ENCODE data around the gene ADD3. TPM values are rescaled to one million over a fixed set of nuclear protein-coding genes. Genes with fewer than 3 reads are reported as not detected.

ADD3 gene
- total and polyA plus RNA-seq, 2 experiments from 2014 or later, result 83.2 to 216 TPM

DNA sequence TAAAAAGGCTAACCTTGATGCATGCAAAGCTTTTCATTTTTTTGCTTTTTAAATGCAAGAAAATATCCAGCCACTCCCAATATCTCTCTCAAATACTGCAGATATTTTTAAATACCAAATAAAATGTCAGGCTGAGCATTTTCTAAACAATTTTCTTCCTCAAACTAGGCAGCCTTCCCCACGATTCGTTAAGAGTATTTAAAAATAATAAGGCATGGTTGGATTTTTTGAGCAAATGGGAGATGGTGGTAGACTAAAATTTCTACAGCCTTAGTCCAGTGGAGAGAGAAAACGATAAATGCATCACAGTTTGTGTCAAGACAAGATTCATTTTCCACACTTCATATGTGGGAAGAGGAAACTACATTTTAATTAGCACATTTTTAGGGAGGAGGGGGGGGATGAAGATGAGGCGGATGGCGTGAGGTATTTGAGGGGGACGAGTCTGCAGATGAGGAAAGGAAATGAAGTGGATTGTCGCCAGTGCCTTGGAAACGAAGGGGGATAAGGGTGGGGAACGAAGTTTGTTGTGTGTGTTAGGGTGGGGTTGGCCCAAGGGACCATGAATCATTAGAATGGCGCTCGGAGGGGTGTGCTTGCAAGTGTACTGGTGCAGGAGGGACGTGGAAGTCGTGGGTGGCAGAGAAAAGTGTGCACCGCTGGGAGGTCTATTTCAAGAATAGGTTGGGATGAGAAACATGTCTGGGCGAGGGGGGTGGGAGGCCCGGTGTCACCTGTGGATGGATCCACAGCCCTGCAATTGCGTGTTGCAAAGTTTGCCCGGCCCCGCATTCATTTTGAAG lies 1.2 kb upstream of the ADD3 start:
- Histone ChIP-seq H3K4me1 (ENCODE audit: insufficient read depth) (peaks cover 47% of the 10 kb centered on the region), H3K4me3 (peak overlapping the region; percentile 12), H3K9me2 (replicated peaks; ENCODE audit: insufficient read depth) (no peaks in the 10 kb centered on the region), H3K9me3 (ENCODE audit: low read depth) (no peaks in the 10 kb centered on the region), H3K36me3 (replicated peaks; ENCODE audit: insufficient read depth, low read depth) (no peaks in the 10 kb centered on the region), H3K27me3 (no peaks in the 10 kb centered on the region), H3K4me2 (peak overlapping the region; percentile 85), H3K79me2 (peaks cover 59% of the 10 kb centered on the region), H2AFZ (peak overlapping the region; percentile 55), H3K27ac (peak overlapping the region; percentile 98), H4K20me1 (ENCODE audit: insufficient read depth, poor library complexity, severe bottlenecking) (peaks cover 16% of the 10 kb centered on the region)
- TF ChIP-seq, protein P1, sequence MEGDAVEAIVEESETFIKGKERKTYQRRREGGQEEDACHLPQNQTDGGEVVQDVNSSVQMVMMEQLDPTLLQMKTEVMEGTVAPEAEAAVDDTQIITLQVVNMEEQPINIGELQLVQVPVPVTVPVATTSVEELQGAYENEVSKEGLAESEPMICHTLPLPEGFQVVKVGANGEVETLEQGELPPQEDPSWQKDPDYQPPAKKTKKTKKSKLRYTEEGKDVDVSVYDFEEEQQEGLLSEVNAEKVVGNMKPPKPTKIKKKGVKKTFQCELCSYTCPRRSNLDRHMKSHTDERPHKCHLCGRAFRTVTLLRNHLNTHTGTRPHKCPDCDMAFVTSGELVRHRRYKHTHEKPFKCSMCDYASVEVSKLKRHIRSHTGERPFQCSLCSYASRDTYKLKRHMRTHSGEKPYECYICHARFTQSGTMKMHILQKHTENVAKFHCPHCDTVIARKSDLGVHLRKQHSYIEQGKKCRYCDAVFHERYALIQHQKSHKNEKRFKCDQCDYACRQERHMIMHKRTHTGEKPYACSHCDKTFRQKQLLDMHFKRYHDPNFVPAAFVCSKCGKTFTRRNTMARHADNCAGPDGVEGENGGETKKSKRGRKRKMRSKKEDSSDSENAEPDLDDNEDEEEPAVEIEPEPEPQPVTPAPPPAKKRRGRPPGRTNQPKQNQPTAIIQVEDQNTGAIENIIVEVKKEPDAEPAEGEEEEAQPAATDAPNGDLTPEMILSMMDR (IDR thresholded peaks at IDR 0.05; ENCODE audit: poor library complexity), result no peak
- TF ChIP-seq EZH2phosphoT487 (IDR thresholded peaks at IDR 0.05; ENCODE audit: low read depth, severe bottlenecking, unreplicated experiment), result no peak
- no peak for TF ChIP-seq EZH2 (IDR thresholded peaks at IDR 0.05; ENCODE audit: borderline replicate concordance)
- 12% methylated on average over 19 of the region's 19 CpGs for WGBS (ENCODE audit: low lambda C conversion rate, missing lambda C conversion rate)
- peak; percentile 68 for DNase-seq (ENCODE audit: low spot score)

DNA sequence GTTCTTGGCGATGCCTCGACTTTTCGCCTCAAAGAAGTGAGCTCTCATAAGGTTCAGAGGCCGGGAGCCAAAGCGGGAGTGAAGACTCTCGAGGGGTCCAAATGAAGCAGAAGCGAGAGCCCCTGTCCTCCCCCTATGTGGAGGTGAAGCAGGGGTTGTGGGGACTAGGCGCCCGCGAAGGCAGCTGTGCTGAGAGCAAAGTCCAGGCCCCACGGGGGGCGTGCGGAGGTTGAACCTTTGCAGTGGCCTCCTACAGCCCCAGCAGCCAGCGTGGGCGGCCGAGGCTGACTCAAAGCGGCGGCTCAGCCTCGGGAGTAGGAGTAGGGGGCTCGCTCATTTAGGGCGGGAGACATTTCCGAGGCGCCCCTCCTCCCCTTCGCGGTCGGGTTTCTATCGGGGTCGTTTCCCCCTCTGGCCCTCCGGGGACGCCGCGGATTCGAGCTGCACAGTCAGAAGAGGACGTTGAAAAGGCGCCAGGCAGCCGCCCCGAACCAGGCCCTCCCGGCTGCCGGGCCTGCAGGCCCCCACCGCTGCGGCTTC lies 553 bp upstream of the ADD3 start:
- H3K27ac ChIP-seq, result peak overlapping the region; percentile 98
- DNase-seq (ENCODE audit: low spot score), result no peak
- no peaks in the 10 kb centered on the region for H3K36me3 ChIP-seq (replicated peaks; ENCODE audit: insufficient read depth, low read depth)
- peaks cover 21% of the 10 kb centered on the region for H4K20me1 ChIP-seq (ENCODE audit: insufficient read depth, poor library complexity, severe bottlenecking)
- no peaks in the 10 kb centered on the region for H3K9me2 ChIP-seq (replicated peaks; ENCODE audit: insufficient read depth)
- no peaks in the 10 kb centered on the region for H3K9me3 ChIP-seq (ENCODE audit: low read depth)
- peak overlapping the region; percentile 12 for H3K4me3 ChIP-seq
- peaks cover 53% of the 10 kb centered on the region for H3K4me1 ChIP-seq (ENCODE audit: insufficient read depth)
- H3K79me2 ChIP-seq, result peaks cover 60% of the 10 kb centered on the region
- H2AFZ ChIP-seq, result peak overlapping the region; percentile 55
- TF ChIP-seq EZH2phosphoT487 (IDR thresholded peaks at IDR 0.05; ENCODE audit: low read depth, severe bottlenecking, unreplicated experiment), result no peak
- no peak for TF ChIP-seq EZH2 (IDR thresholded peaks at IDR 0.05; ENCODE audit: borderline replicate concordance)
- TF ChIP-seq, protein P1 (IDR thresholded peaks at IDR 0.05; ENCODE audit: poor library complexity), result no peak
- H3K27me3 ChIP-seq, result no peaks in the 10 kb centered on the region
- H3K4me2 ChIP-seq, result peak overlapping the region; percentile 85
- 5% methylated on average over 38 of the region's 41 CpGs for WGBS (ENCODE audit: low lambda C conversion rate, missing lambda C conversion rate)

DNA sequence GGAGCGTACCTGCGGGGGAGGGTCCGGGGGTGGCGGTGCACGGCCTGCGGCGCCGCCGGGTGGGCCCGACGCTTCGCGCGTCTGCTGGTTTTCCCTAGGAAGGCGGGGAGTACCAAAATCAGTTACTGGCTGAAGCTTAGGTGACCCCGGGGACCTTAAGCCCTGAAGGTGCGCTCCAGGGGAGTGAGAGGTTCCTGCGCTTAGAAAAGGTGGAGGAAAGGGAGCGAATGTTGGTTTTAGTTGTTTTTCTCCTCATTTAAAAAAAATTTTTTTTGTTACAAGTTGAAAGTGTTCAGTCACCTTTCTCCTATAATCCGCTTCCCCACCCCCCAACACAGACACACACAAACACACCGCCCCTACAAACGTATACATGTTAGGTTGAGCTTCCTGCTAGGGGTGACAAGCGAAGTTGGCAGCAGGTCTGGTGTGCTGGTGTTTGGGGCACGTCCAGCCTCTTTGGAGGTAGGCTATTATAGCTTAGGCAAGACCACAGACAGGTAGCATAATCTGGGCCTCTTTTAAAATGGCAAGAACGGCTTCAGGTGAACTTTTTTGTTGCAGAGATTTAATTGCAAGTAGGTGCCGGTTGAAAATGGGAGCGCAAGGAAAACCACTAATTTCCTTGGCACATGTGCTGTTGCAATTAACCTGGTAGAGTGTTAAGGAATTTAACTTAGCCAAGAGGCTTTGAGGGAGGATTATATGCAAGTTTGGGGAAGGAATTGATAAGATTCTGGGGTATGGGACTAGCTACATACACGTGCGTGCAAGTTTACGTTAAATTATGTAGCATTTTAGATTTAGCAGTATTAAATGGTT lies 945 bp downstream of the ADD3 start:
- peak overlapping the region; percentile 69 for H2AFZ ChIP-seq
- WGBS (ENCODE audit: low lambda C conversion rate, missing lambda C conversion rate), result 3% methylated on average over 30 of the region's 30 CpGs

More for the DNA sequence above, 945 bp downstream of the ADD3 start:
- DNase-seq (ENCODE audit: low spot score), result peak; percentile 34
- Histone ChIP-seq H3K4me1 (ENCODE audit: insufficient read depth) (peaks cover 53% of the 10 kb centered on the region), H3K4me2 (peak overlapping the region; percentile 85), H3K36me3 (replicated peaks; ENCODE audit: insufficient read depth, low read depth) (no peaks in the 10 kb centered on the region), H3K9me3 (ENCODE audit: low read depth) (no peaks in the 10 kb centered on the region), H3K9me2 (replicated peaks; ENCODE audit: insufficient read depth) (no peaks in the 10 kb centered on the region), H3K79me2 (peaks cover 74% of the 10 kb centered on the region), H3K4me3 (peak overlapping the region; percentile 84), H3K27me3 (no peaks in the 10 kb centered on the region), H3K27ac (peak overlapping the region; percentile 98), H4K20me1 (ENCODE audit: insufficient read depth, poor library complexity, severe bottlenecking) (peaks cover 22% of the 10 kb centered on the region)
- TF ChIP-seq EZH2 (IDR thresholded peaks at IDR 0.05; ENCODE audit: borderline replicate concordance) (no peak), EZH2phosphoT487 (IDR thresholded peaks at IDR 0.05; ENCODE audit: low read depth, severe bottlenecking, unreplicated experiment) (no peak)
- TF ChIP-seq, protein P1 (IDR thresholded peaks at IDR 0.05; ENCODE audit: poor library complexity), result no peak

Data from hepatocyte (in vitro differentiated cells).